Thyroid gland (tissue), 4 donors: ENCODE results near the gene WWC2.

Experiments
- CTCF ChIP-seq, 6 experiments: fragments of 200-600 bp in 3 of 6; fragments of 450-650 bp in 3 of 6; sonication (generic) in 3 of 6; IDR thresholded peaks; one replicate each; pipeline ENCODE4 v1.5.1; 2016 to 2019; ENCODE audit warnings: antibody characterized with exemption in 6 of 6, mild to moderate bottlenecking in 2 of 6, inconsistent platforms in 1 of 6, moderate library complexity in 1 of 6
- POLR2A ChIP-seq, 2 donors: fragments of 450-650 bp; IDR thresholded peaks; one replicate each; pipeline ENCODE4 v1.6.1; 2017; ENCODE audit warnings: antibody characterized with exemption in 2 of 2, mild to moderate bottlenecking in 2 of 2, moderate library complexity in 1 of 2

GRCh38 chr4:183256343-183256742 is 157.3 kb downstream of the WWC2 start:
- TF ChIP-seq CTCF (IDR thresholded peaks at IDR 0.05) (no peak), POLR2A (IDR thresholded peaks at IDR 0.05) (no peak)
